ENCODE measurements around the gene ZNF649. TPM values are rescaled to one million over a fixed set of nuclear protein-coding genes. Genes with fewer than 3 reads are reported as not detected.

Gene ZNF649
- total RNA-seq, 4 donors from 2014 or later: 9.1 to 15.0 (median 13.6) TPM

DNA sequence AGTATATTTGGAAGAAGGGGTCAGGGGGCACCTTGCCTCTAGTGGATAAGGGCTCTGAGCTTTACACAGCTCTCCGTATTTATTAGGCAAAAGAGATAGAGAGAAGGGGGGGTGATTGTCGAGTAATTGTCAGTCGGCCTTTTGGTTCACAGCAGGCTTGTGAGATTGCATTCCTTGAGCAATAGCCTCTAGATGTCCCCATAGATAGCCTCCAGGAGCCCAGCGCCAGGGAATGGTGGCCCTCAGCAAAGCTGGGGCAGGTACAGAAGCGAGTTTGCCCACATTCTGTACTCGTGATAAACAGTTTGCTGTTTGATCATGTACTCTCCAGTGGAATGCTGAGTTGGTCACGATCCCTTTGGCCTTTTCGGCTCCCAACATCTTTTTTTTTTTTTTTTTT, 27.1 kb upstream of the ZNF649 start:
- Histone ChIP-seq H3K9me3 (peaks cover 0 to 32% (median 23%) of the 10 kb centered on the region in 4 donors), H3K4me1 (peaks cover 10 to 12% (median 11%) of the 10 kb centered on the region in 4 donors), H3K4me3 (no peak overlapping the region), H3K27ac (replicated peaks in 1 of 4) (no peak overlapping the region), H3K36me3 (peaks cover 57 to 74% (median 66%) of the 10 kb centered on the region in 4 donors), H3K27me3 (no peaks in the 10 kb centered on the region)
- TF ChIP-seq POLR2AphosphoS5 (IDR thresholded peaks at IDR 0.05): no peak
- WGBS: 82% methylated on average over 8 of the region's 8 CpGs
- DNase-seq (ENCODE audit: extremely low spot score): no peak
- intact Hi-C loops (cut with DNase I): no loop called here

DNA sequence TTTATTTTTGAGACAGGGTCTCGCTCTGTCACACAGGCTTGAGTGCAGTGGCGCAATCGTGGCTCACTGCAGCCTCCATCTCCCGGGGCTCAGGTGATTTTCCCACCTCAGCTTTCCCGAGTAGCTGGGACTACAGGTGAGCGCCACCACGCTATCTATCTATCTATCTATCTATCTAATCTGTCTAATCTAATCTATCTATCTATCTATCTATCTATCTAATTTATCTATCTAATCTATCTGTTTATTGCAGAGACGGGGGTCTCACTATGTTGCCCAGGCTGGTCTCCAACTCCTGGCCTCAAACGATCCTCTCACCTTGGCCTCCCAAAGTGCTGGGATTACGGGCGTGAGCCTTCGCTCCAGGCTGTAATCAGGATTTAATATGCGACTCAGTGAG, 23.0 kb upstream of the ZNF649 start:
- H3K4me3 ChIP-seq: peak overlapping the region; percentile 66 to 89 (median 85)
- TF ChIP-seq, protein P1, sequence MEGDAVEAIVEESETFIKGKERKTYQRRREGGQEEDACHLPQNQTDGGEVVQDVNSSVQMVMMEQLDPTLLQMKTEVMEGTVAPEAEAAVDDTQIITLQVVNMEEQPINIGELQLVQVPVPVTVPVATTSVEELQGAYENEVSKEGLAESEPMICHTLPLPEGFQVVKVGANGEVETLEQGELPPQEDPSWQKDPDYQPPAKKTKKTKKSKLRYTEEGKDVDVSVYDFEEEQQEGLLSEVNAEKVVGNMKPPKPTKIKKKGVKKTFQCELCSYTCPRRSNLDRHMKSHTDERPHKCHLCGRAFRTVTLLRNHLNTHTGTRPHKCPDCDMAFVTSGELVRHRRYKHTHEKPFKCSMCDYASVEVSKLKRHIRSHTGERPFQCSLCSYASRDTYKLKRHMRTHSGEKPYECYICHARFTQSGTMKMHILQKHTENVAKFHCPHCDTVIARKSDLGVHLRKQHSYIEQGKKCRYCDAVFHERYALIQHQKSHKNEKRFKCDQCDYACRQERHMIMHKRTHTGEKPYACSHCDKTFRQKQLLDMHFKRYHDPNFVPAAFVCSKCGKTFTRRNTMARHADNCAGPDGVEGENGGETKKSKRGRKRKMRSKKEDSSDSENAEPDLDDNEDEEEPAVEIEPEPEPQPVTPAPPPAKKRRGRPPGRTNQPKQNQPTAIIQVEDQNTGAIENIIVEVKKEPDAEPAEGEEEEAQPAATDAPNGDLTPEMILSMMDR (IDR thresholded peaks at IDR 0.05): no peak
- TF ChIP-seq POLR2AphosphoS5 (IDR thresholded peaks at IDR 0.05) (no peak), POLR2A (IDR thresholded peaks at IDR 0.05; ENCODE audit: low read depth) (no peak), EP300 (IDR thresholded peaks at IDR 0.05) (no peak)
- H3K9me3 ChIP-seq: peaks cover 0 to 20% (median 10%) of the 10 kb centered on the region in 4 donors
- intact Hi-C loops (cut with DNase I): loop anchor here (2.0 to 5.0 kb wide), 3 partner anchors 23 to 59 kb away; partner anchors contain the start of genes ZNF350, ZNF577 and ZNF649
- DNase-seq (ENCODE audit: extremely low spot score): no peak
- H3K4me1 ChIP-seq: peaks cover 10 to 17% (median 15%) of the 10 kb centered on the region in 4 donors
- H3K27me3 ChIP-seq: no peaks in the 10 kb centered on the region
- peak overlapping the region; percentile 82 to 90 (median 86) for H3K27ac ChIP-seq (replicated peaks in 1 of 4)
- peaks cover 20 to 33% (median 28%) of the 10 kb centered on the region in 4 donors for H3K36me3 ChIP-seq
- 36% methylated on average over 13 of the region's 13 CpGs for WGBS

DNA sequence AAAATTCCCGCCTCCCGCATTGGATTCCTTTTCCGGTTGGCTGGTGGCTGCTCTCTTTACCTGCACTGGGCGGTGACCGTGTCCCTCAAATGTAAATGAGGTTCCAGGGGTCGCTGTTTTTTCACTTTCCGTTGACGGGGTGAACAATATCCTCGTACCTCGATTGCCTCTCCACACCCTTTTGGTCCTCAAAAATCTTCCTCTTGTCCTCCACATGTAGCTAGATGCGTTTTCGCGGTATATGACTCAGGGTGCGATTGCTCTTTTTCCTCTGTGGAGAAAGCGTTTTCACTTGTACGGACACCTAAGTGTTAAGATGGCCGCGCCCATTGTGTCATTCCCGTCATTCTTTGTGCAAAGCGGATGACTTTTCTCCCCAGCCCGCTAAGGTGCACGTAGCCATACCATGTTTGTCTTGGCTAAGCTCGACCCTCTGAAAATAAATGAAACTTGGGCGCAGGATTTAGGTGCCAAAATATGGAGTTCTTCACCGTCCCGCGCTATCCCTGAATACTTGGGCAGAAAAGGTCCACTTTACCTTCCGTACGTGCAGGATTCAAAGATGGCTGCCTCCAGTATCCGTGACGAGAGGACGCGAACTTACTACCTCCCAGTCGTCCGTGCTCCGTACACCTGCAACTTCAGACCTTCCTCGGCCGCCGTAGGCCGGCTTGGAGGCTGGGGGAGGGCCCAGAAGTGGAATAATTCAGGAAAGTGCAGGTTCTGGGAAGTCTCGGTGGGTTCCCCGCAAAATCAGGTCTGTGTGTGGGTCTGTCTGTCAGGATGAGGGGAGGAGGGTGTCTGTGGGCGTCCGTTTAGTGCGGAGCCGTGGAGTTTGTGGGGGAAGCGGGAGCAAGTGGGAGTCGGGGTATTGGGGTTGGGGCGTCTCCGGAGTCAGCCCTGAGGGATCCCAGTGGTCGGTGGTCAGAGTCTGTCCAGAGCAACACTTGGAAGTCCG, 22.2 kb upstream of the ZNF649 start, which contains the start of gene ZNF613:
Gene ZNF613 (plus strand): TSS at position 689 of the 958 bp plus-strand sequence. CDS start 8,749 bp downstream, outside the sequence.
- peak; percentile 96 for DNase-seq (ENCODE audit: extremely low spot score)
- H3K36me3 ChIP-seq: peaks cover 15 to 25% (median 21%) of the 10 kb centered on the region in 4 donors
- H3K4me3 ChIP-seq: peak within 1 kb of the TSS; percentile 66 to 89 (median 85)
- peak within 1 kb of the TSS; percentile 82 to 90 (median 86) for H3K27ac ChIP-seq (replicated peaks in 1 of 4)
- TF ChIP-seq, protein P1 (IDR thresholded peaks at IDR 0.05): peak in 2 of 3 experiments; percentile 4 to 15
- TF ChIP-seq POLR2AphosphoS5 (IDR thresholded peaks at IDR 0.05) (peak; percentile 64 to 85), POLR2A (IDR thresholded peaks at IDR 0.05; ENCODE audit: low read depth) (no peak), EP300 (IDR thresholded peaks at IDR 0.05) (no peak)
- peaks cover 10 to 17% (median 15%) of the 10 kb centered on the region in 4 donors for H3K4me1 ChIP-seq
- H3K27me3 ChIP-seq: no peaks in the 10 kb centered on the region
- intact Hi-C loops (cut with DNase I): loop anchor here (2.0 to 5.0 kb wide), 3 partner anchors 22 to 60 kb away; partner anchors contain the start of genes ZNF350, ZNF577 and ZNF649
- WGBS: under 1% methylated on average over 52 of the region's 52 CpGs
- H3K9me3 ChIP-seq: peaks cover 0 to 26% (median 17%) of the 10 kb centered on the region in 4 donors

DNA sequence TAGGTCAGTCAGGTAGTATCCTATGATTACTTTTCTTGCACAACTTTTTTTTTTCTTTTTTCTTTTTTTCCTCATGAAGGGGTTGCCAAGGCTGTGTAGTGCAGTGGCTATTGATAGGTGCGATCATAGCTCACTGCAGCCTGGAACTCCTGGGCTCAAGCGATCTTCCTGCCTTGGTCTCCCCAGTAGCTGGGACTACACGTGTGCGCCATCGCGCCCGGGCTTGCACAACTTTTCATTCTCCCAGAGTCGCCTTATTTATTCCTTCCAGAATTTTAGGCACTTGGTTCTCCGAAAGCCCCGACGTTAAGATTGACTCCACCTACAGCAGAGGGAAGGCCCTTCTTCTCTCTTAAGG, 21.6 kb upstream of the ZNF649 start:
- Histone ChIP-seq H3K4me1 (peaks cover 10 to 17% (median 15%) of the 10 kb centered on the region in 4 donors), H3K9me3 (peaks cover 0 to 28% (median 24%) of the 10 kb centered on the region in 4 donors), H3K4me3 (peak overlapping the region; percentile 66 to 89 (median 85)), H3K36me3 (peaks cover 12 to 19% (median 17%) of the 10 kb centered on the region in 4 donors), H3K27me3 (no peaks in the 10 kb centered on the region), H3K27ac (replicated peaks in 1 of 4) (peak overlapping the region; percentile 82 to 90 (median 86))
- WGBS: 20% methylated on average over 11 of the region's 11 CpGs
- no peak for DNase-seq (ENCODE audit: extremely low spot score)
- intact Hi-C loops (cut with DNase I): loop anchor here (2.0 to 5.0 kb wide), 3 partner anchors 22 to 60 kb away; partner anchors contain the start of genes ZNF350, ZNF577 and ZNF649
- no peak for TF ChIP-seq EP300 (IDR thresholded peaks at IDR 0.05)
- TF ChIP-seq POLR2AphosphoS5 (IDR thresholded peaks at IDR 0.05): no peak
- no peak for TF ChIP-seq POLR2A (IDR thresholded peaks at IDR 0.05; ENCODE audit: low read depth)
- TF ChIP-seq, protein P1 (IDR thresholded peaks at IDR 0.05): no peak

DNA sequence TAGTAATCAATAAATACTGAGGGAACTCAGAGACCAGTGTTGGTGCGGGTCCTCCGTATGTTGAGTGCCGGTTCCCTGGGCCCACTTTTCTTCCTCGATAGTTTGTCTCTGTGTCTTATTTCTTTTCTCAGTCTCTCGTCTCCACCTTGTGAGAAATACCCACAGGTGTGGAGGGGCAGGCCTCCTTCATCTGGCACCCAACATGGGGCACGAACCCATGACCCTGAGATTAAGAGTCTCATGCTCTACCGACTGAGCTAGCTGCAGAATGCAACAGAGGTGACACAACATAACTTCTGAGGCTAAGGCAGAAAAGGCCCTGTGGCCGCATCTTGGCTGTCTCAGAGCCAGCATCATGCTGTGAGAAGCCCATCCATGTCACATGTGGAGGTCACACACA, 17.1 kb upstream of the ZNF649 start:
- no peaks in the 10 kb centered on the region for H3K27me3 ChIP-seq
- peaks cover 0 to 70% (median 62%) of the 10 kb centered on the region in 4 donors for H3K9me3 ChIP-seq
- no peak for DNase-seq (ENCODE audit: extremely low spot score)
- H3K4me1 ChIP-seq: peaks cover 0 to 6% (median 4%) of the 10 kb centered on the region in 4 donors
- H3K36me3 ChIP-seq: no peaks in the 10 kb centered on the region
- TF ChIP-seq POLR2A (IDR thresholded peaks at IDR 0.05; ENCODE audit: low read depth) (no peak), POLR2AphosphoS5 (IDR thresholded peaks at IDR 0.05) (no peak), EP300 (IDR thresholded peaks at IDR 0.05) (no peak)
- TF ChIP-seq, protein P1 (IDR thresholded peaks at IDR 0.05): no peak
- no peak overlapping the region for H3K4me3 ChIP-seq
- intact Hi-C loops (cut with DNase I): no loop called here
- WGBS: 93% methylated on average over 7 of the region's 8 CpGs
- H3K27ac ChIP-seq (replicated peaks in 1 of 4): no peak overlapping the region

Measured in esophagus muscularis mucosa (tissue), 4 donors.